Peyer's patch (tissue), 4 donors: Measurements from ENCODE around the gene RPTOR. TPM values are rescaled to one million over a fixed set of nuclear protein-coding genes. Genes with fewer than 3 reads are reported as not detected.

Source experiments
- DNase-seq, 3 donors: peaks; one replicate each; pipeline ENCODE4 v3.0.0-alpha.2; 2017 to 2019
- H3K27ac ChIP-seq, 4 donors: fragments of 200-600 bp; sonication (generic); one replicate each; pipeline ENCODE4 v1.5.1; 2016 to 2019
- H3K27me3 ChIP-seq, 2 donors: fragments of 200-600 bp; sonication (generic); one replicate each; pipeline ENCODE4 v1.5.1; 2019
- H3K36me3 ChIP-seq, 3 donors: fragments of 200-600 bp; sonication (generic); one replicate each; pipeline ENCODE4 v1.5.1; 2016 to 2019
- H3K4me1 ChIP-seq, 4 donors: fragments of 200-600 bp; sonication (generic); one replicate each; pipeline ENCODE4 v1.5.1; 2016 to 2019
- H3K4me3 ChIP-seq, 4 donors: fragments of 200-600 bp; sonication (generic); 1 replicate in 3 of 4; 2 replicates in 1 of 4; pipeline ENCODE4 v1.5.1; 2016 to 2019; ENCODE audit warnings: mild to moderate bottlenecking in 1 of 4
- H3K9me3 ChIP-seq, 4 donors: fragments of 200-600 bp; sonication (generic); one replicate each; pipeline ENCODE4 v1.5.1; 2016 to 2019; ENCODE audit warnings: mild to moderate bottlenecking in 1 of 4
- CTCF ChIP-seq, 6 experiments: fragments of 450-650 bp in 4 of 6; fragments of 200-600 bp in 2 of 6; sonication (generic) in 1 of 6; IDR thresholded peaks; one replicate each; pipeline ENCODE4 v1.5.1; 2017 to 2019; ENCODE audit warnings: antibody characterized with exemption in 6 of 6, mild to moderate bottlenecking in 3 of 6, moderate library complexity in 1 of 6
- POLR2A ChIP-seq, 2 donors: fragments of 450-650 bp; IDR thresholded peaks; one replicate each; pipeline ENCODE4 v1.5.1; 2017; ENCODE audit warnings: antibody characterized with exemption in 2 of 2, mild to moderate bottlenecking in 2 of 2, moderate library complexity in 2 of 2
- total RNA-seq, 4 donors: library from RNA; depleted of rRNA; stranded (reverse); fragments of >200 nt; gene quantifications; one replicate each; pipeline ENCODE4 v1.1.0, GENCODE V29; 2016

Gene RPTOR
- total RNA-seq, 4 donors from 2014 or later: 42.4 to 73.6 (median 64.2) TPM

GRCh38 chr17:80758481-80759376, 214.1 kb downstream of the RPTOR start:
- TF ChIP-seq CTCF (IDR thresholded peaks at IDR 0.05) (no peak), POLR2A (IDR thresholded peaks at IDR 0.05) (no peak)
- Histone ChIP-seq H3K27me3 (no peaks in the 10 kb centered on the region), H3K9me3 (no peaks in the 10 kb centered on the region), H3K4me1 (peaks cover 0 to 18% (median 5%) of the 10 kb centered on the region in 4 donors), H3K36me3 (peaks cover 0 to 11% (median 0%) of the 10 kb centered on the region in 3 donors), H3K4me3 (no peak overlapping the region), H3K27ac (peak overlapping the region in 3 of 4 donors; percentile 12 to 58 (median 33))
- peak in 1 of 3 donors; percentile 53 for DNase-seq

- TF ChIP-seq CTCF (IDR thresholded peaks at IDR 0.05) (no peak), POLR2A (IDR thresholded peaks at IDR 0.05) (no peak)
- Histone ChIP-seq H3K4me3 (no peak overlapping the region), H3K9me3 (no peaks in the 10 kb centered on the region), H3K36me3 (peaks cover 0 to 11% (median 0%) of the 10 kb centered on the region in 3 donors), H3K4me1 (peaks cover 0 to 18% (median 5%) of the 10 kb centered on the region in 4 donors), H3K27me3 (no peaks in the 10 kb centered on the region), H3K27ac (peak overlapping the region in 3 of 4 donors; percentile 12 to 58 (median 33))
- no peak for DNase-seq
These were observed 214.7 kb downstream of the RPTOR start for GRCh38 chr17:80759377-80759673.

GRCh38 chr17:80760511-80760911, 215.9 kb downstream of the RPTOR start:
- Histone ChIP-seq H3K36me3 (no peaks in the 10 kb centered on the region), H3K4me1 (peaks cover 0 to 18% (median 5%) of the 10 kb centered on the region in 4 donors), H3K9me3 (no peaks in the 10 kb centered on the region), H3K4me3 (no peak overlapping the region), H3K27me3 (no peaks in the 10 kb centered on the region), H3K27ac (no peak overlapping the region)
- TF ChIP-seq CTCF (IDR thresholded peaks at IDR 0.05) (no peak), POLR2A (IDR thresholded peaks at IDR 0.05) (no peak)
- peak in 1 of 3 donors; percentile 53 for DNase-seq

GRCh38 chr17:80761110-80761871, 216.7 kb downstream of the RPTOR start:
- H3K27ac ChIP-seq: no peak overlapping the region
- no peak for TF ChIP-seq CTCF (IDR thresholded peaks at IDR 0.05)
- TF ChIP-seq POLR2A (IDR thresholded peaks at IDR 0.05): no peak
- H3K9me3 ChIP-seq: no peaks in the 10 kb centered on the region
- peak in 1 of 3 donors; percentile 62 for DNase-seq
- peaks cover 0 to 18% (median 5%) of the 10 kb centered on the region in 4 donors for H3K4me1 ChIP-seq
- H3K4me3 ChIP-seq: no peak overlapping the region
- no peaks in the 10 kb centered on the region for H3K27me3 ChIP-seq
- no peaks in the 10 kb centered on the region for H3K36me3 ChIP-seq

GRCh38 chr17:80762076-80762475, 217.4 kb downstream of the RPTOR start:
- H3K36me3 ChIP-seq: no peaks in the 10 kb centered on the region
- H3K27me3 ChIP-seq: no peaks in the 10 kb centered on the region
- H3K9me3 ChIP-seq: no peaks in the 10 kb centered on the region
- DNase-seq: no peak
- H3K27ac ChIP-seq: no peak overlapping the region
- no peak overlapping the region for H3K4me3 ChIP-seq
- peaks cover 0 to 18% (median 5%) of the 10 kb centered on the region in 4 donors for H3K4me1 ChIP-seq
- TF ChIP-seq POLR2A (IDR thresholded peaks at IDR 0.05) (no peak), CTCF (IDR thresholded peaks at IDR 0.05) (no peak)
